ENCODE results near the gene OPN1SW.

GRCh38 chr7:128795129-128795528, 19.5 kb upstream of the OPN1SW start:
- TF ChIP-seq CTCF (IDR thresholded peaks at IDR 0.05) = no peak
- no peak for TF ChIP-seq POLR2A (IDR thresholded peaks at IDR 0.05)
- no peak for TF ChIP-seq POLR2AphosphoS5 (IDR thresholded peaks at IDR 0.05)

All from breast epithelium (tissue), 3 donors.